Mucosa of stomach (tissue), 1 donor: ENCODE measurements around the gene C9orf72.

Source experiments
- H3K27me3 ChIP-seq: one replicate; pipeline ENCODE4 v1.7.0; 2013; ENCODE audit warnings: mild to moderate bottlenecking, low read length; ENCODE audit not compliant: control insufficient read depth, insufficient read depth
- H3K36me3 ChIP-seq: one replicate; pipeline ENCODE4 v1.7.0; 2013; ENCODE audit warnings: low read length; ENCODE audit not compliant: control insufficient read depth, insufficient read depth
- H3K4me1 ChIP-seq: one replicate; pipeline ENCODE4 v1.7.0; 2013; ENCODE audit warnings: mild to moderate bottlenecking, low read length; ENCODE audit not compliant: control insufficient read depth, insufficient read depth
- H3K4me3 ChIP-seq: one replicate; pipeline ENCODE4 v1.7.0; 2013; ENCODE audit warnings: low read length
- H3K9ac ChIP-seq: one replicate; pipeline ENCODE4 v1.7.0; 2013; ENCODE audit warnings: mild to moderate bottlenecking, low read length, moderate library complexity
- H3K9me3 ChIP-seq: one replicate; pipeline ENCODE4 v1.7.0; 2013; ENCODE audit warnings: mild to moderate bottlenecking, low read length, moderate library complexity; ENCODE audit not compliant: control insufficient read depth
- donor health status: Pancreatic carcinoma.

The C9orf72 gene

GRCh38 chr9:27548055-27548741 is 25.1 kb downstream of the C9orf72 start:
- H3K4me1 ChIP-seq = no peaks in the 10 kb centered on the region
- H3K36me3 ChIP-seq = no peaks in the 10 kb centered on the region
- no peak overlapping the region for H3K4me3 ChIP-seq
- no peak overlapping the region for H3K9ac ChIP-seq
- H3K27me3 ChIP-seq = no peaks in the 10 kb centered on the region
- H3K9me3 ChIP-seq = no peaks in the 10 kb centered on the region

- H3K9ac ChIP-seq = no peak overlapping the region
- no peaks in the 10 kb centered on the region for H3K27me3 ChIP-seq
- no peaks in the 10 kb centered on the region for H3K9me3 ChIP-seq
- no peak overlapping the region for H3K4me3 ChIP-seq
- H3K4me1 ChIP-seq = no peaks in the 10 kb centered on the region
- H3K36me3 ChIP-seq = no peaks in the 10 kb centered on the region
These were observed 27.8 kb downstream of the C9orf72 start for GRCh38 chr9:27545471-27545870.

- no peaks in the 10 kb centered on the region for H3K36me3 ChIP-seq
- H3K4me3 ChIP-seq = no peak overlapping the region
- H3K27me3 ChIP-seq = no peaks in the 10 kb centered on the region
- no peaks in the 10 kb centered on the region for H3K9me3 ChIP-seq
- no peak overlapping the region for H3K9ac ChIP-seq
- no peaks in the 10 kb centered on the region for H3K4me1 ChIP-seq
These were observed 30.8 kb downstream of the C9orf72 start for GRCh38 chr9:27542508-27542907.

- Histone ChIP-seq H3K9ac (no peak overlapping the region), H3K27me3 (no peaks in the 10 kb centered on the region), H3K9me3 (no peaks in the 10 kb centered on the region), H3K4me1 (no peaks in the 10 kb centered on the region), H3K4me3 (no peak overlapping the region), H3K36me3 (no peaks in the 10 kb centered on the region)
These were observed 31.5 kb downstream of the C9orf72 start for GRCh38 chr9:27541740-27542139.

- Histone ChIP-seq H3K9ac (no peak overlapping the region), H3K4me3 (no peak overlapping the region), H3K9me3 (no peaks in the 10 kb centered on the region), H3K27me3 (no peaks in the 10 kb centered on the region), H3K4me1 (no peaks in the 10 kb centered on the region), H3K36me3 (no peaks in the 10 kb centered on the region)
These were observed 32.8 kb downstream of the C9orf72 start for GRCh38 chr9:27540502-27540901.

GRCh38 chr9:27539479-27540441 is 33.5 kb downstream of the C9orf72 start:
- no peak overlapping the region for H3K9ac ChIP-seq
- H3K36me3 ChIP-seq = no peaks in the 10 kb centered on the region
- H3K9me3 ChIP-seq = no peaks in the 10 kb centered on the region
- no peak overlapping the region for H3K4me3 ChIP-seq
- no peaks in the 10 kb centered on the region for H3K27me3 ChIP-seq
- no peaks in the 10 kb centered on the region for H3K4me1 ChIP-seq

- Histone ChIP-seq H3K4me1 (no peaks in the 10 kb centered on the region), H3K36me3 (no peaks in the 10 kb centered on the region), H3K9ac (no peak overlapping the region), H3K4me3 (no peak overlapping the region), H3K27me3 (no peaks in the 10 kb centered on the region), H3K9me3 (no peaks in the 10 kb centered on the region)
These were observed 34.6 kb downstream of the C9orf72 start for GRCh38 chr9:27538647-27539046.

GRCh38 chr9:27537756-27538155 is 35.5 kb downstream of the C9orf72 start:
- Histone ChIP-seq H3K27me3 (no peaks in the 10 kb centered on the region), H3K36me3 (no peaks in the 10 kb centered on the region), H3K4me1 (no peaks in the 10 kb centered on the region), H3K9me3 (no peaks in the 10 kb centered on the region), H3K4me3 (no peak overlapping the region), H3K9ac (no peak overlapping the region)

- H3K36me3 ChIP-seq = no peaks in the 10 kb centered on the region
These were observed 36.2 kb downstream of the C9orf72 start for GRCh38 chr9:27537027-27537435.

GRCh38 chr9:27536168-27536567 is 37.1 kb downstream of the C9orf72 start:
- no peak overlapping the region for H3K9ac ChIP-seq
- H3K4me3 ChIP-seq = no peak overlapping the region
- H3K27me3 ChIP-seq = no peaks in the 10 kb centered on the region
- H3K9me3 ChIP-seq = no peaks in the 10 kb centered on the region
- no peaks in the 10 kb centered on the region for H3K4me1 ChIP-seq
- H3K36me3 ChIP-seq = no peaks in the 10 kb centered on the region

More at GRCh38 chr9:27537027-27537435, 36.2 kb downstream of the C9orf72 start:
- H3K9me3 ChIP-seq = no peaks in the 10 kb centered on the region
- H3K4me3 ChIP-seq = no peak overlapping the region
- no peaks in the 10 kb centered on the region for H3K4me1 ChIP-seq
- H3K9ac ChIP-seq = no peak overlapping the region
- H3K27me3 ChIP-seq = no peaks in the 10 kb centered on the region

GRCh38 chr9:27535701-27536118 is 37.6 kb downstream of the C9orf72 start:
- Histone ChIP-seq H3K9ac (no peak overlapping the region), H3K9me3 (no peaks in the 10 kb centered on the region), H3K4me3 (no peak overlapping the region), H3K27me3 (no peaks in the 10 kb centered on the region), H3K4me1 (no peaks in the 10 kb centered on the region), H3K36me3 (no peaks in the 10 kb centered on the region)

- Histone ChIP-seq H3K27me3 (no peaks in the 10 kb centered on the region), H3K9ac (no peak overlapping the region), H3K4me3 (no peak overlapping the region), H3K4me1 (no peaks in the 10 kb centered on the region), H3K9me3 (no peaks in the 10 kb centered on the region), H3K36me3 (no peaks in the 10 kb centered on the region)
These were observed 38.5 kb downstream of the C9orf72 start for GRCh38 chr9:27534658-27535209.
